Adrenal gland (tissue), 12 donors: ENCODE data around the gene CCDC85C. TPM values are rescaled to one million over a fixed set of nuclear protein-coding genes. Genes with fewer than 3 reads are reported as not detected.
A peak's percentile ranks its signal among the peaks of the same experiment; 100 is the strongest.

Source experiments
- DNase-seq, 7 donors: peaks; one replicate each; pipeline ENCODE4 v3.0.0-alpha.2; 2019 to 2020
- H3K27ac ChIP-seq, 5 donors: fragments of 200-600 bp; sonication (generic) in 4 of 5; 1 replicate in 3 of 5; 2 replicates in 2 of 5; pipeline versions ENCODE4 v1.5.1 to v1.8.0; 2016 to 2020; ENCODE audit warnings: mild to moderate bottlenecking in 1 of 5
- H3K27me3 ChIP-seq: fragments of 200-600 bp; 2 replicates; pipeline ENCODE4 v1.8.0; 2021
- H3K36me3 ChIP-seq, 2 donors: fragments of 200-600 bp; replicated peaks in 1 of 2; 1 replicate in 1 of 2; 2 replicates in 1 of 2; pipeline versions ENCODE4 v1.5.1 to v1.8.0; 2018 to 2022
- H3K4me1 ChIP-seq, 2 donors: fragments of 200-600 bp; replicated peaks in 1 of 2; 1 replicate in 1 of 2; 2 replicates in 1 of 2; pipeline versions ENCODE4 v1.5.1 to v1.8.0; 2018 to 2021
- H3K4me3 ChIP-seq, 4 donors: fragments of 200-600 bp; sonication (generic) in 3 of 4; one replicate each; pipeline ENCODE4 v1.5.1; 2016 to 2018
- H3K9me3 ChIP-seq, 3 donors: fragments of 200-600 bp; sonication (generic) in 1 of 3; replicated peaks in 1 of 3; 1 replicate in 2 of 3; 2 replicates in 1 of 3; pipeline versions ENCODE4 v1.5.1 to v1.8.0; 2016 to 2021
- CTCF ChIP-seq, 6 experiments: fragments of 450-650 bp in 4 of 6; fragments of 200-600 bp in 2 of 6; sonication (generic) in 1 of 6; IDR thresholded peaks; 1 replicate in 5 of 6; 2 replicates in 1 of 6; pipeline versions ENCODE4 v1.5.1 to v1.8.0; 2016 to 2021; ENCODE audit warnings: antibody characterized with exemption in 6 of 6, mild to moderate bottlenecking in 2 of 6, moderate library complexity in 1 of 6
- POLR2A ChIP-seq, 2 donors: fragments of 450-650 bp; IDR thresholded peaks; one replicate each; pipeline ENCODE4 v1.6.1; 2017; ENCODE audit warnings: antibody characterized with exemption in 2 of 2, mild to moderate bottlenecking in 2 of 2, moderate library complexity in 1 of 2
- WGBS, 4 donors: extraction: QIAGEN DNeasy Blood & Tissue Kit in 2 of 4; methylation state at CpG; one replicate each; pipeline versions ENCODE4 v1.1.5 to v1.1.7; 2013 to 2017; 5-methylcytosine and 5-hydroxymethylcytosine counted together
- intact Hi-C, 2 donors: fragments of 100-400 bp; cut with DNase I; formaldehyde crosslinking; loops; one replicate each; pipeline versions ENCODE4 v1.14.1 to v1.15.0; 2022 to 2023
- polyA plus RNA-seq, 3 donors: library from polyadenylated mRNA; stranded (reverse); fragments of 200-250 nt in 2 of 3; fragments of 350-450 nt in 1 of 3; fragmentation: Illumina TruSeq in 1 of 3; extraction: RNeasy Lipid Tissue Mini Kit (QIAGEN cat#74804) in 1 of 3; gene quantifications; one replicate each; pipeline ENCODE4 v1.2.3, GENCODE V29; 2013 to 2014
- total RNA-seq, 9 donors: library from RNA; depleted of rRNA in 4 of 9; stranded (reverse); fragments of >200 nt in 4 of 9; fragments of 120-200 nt in 1 of 9; fragmentation: NEBNext Ultra II Directional in 1 of 9; extraction: Animal tissue kit (Norgen Biotek cat#: 25700) in 1 of 9; gene quantifications; one replicate each; pipeline versions ENCODE4 v1.1.0 to v1.2.4, GENCODE V29; 2013 to 2023
- donor health status: healthy with polysubstance abuse.
- donor health status: Bipolar disorder and iron deficiency.
- donor health status: DM: yes; HTN: yes; CAD: no.
- donor health status: DM: no; HTN: no; CAD: no.
- donor health status: DM: no; HTN: no; CAD: no.
- donor health status: DM: yes; HTN: yes; CAD: no.

The CCDC85C gene
- total and polyA plus RNA-seq, 12 donors: 4.2 to 59.0 (median 37.9) TPM

- peaks cover 3 to 7% of the 10 kb centered on the region in 2 donors for H3K4me1 ChIP-seq
- DNase-seq: peak in 2 of 7 donors; percentile 13 to 49
- TF ChIP-seq POLR2A (IDR thresholded peaks at IDR 0.05) (no peak), CTCF (IDR thresholded peaks at IDR 0.05) (no peak)
- H3K27me3 ChIP-seq: no peaks in the 10 kb centered on the region
- no peak overlapping the region for H3K27ac ChIP-seq
- no peaks in the 10 kb centered on the region for H3K9me3 ChIP-seq
- H3K36me3 ChIP-seq: peaks cover 0 to 25% of the 10 kb centered on the region in 2 donors
- intact Hi-C loops: loop anchor here in 1 of 2 donors (5.0 kb wide), 1 partner anchor 116 kb away; no protein-coding TSS in a partner anchor
- 72 to 81% (median 75%) methylated on average over 14 to 24 of the region's 24 CpGs for WGBS, 4 donors
- no peak overlapping the region for H3K4me3 ChIP-seq
These were observed 87.7 kb downstream of the CCDC85C start for GRCh38 chr14:99516156-99516870.

GRCh38 chr14:99515301-99516155 is 88.5 kb downstream of the CCDC85C start:
- peaks cover 3 to 7% of the 10 kb centered on the region in 2 donors for H3K4me1 ChIP-seq
- no peaks in the 10 kb centered on the region for H3K27me3 ChIP-seq
- no peak overlapping the region for H3K27ac ChIP-seq
- TF ChIP-seq POLR2A (IDR thresholded peaks at IDR 0.05): no peak
- no peak for TF ChIP-seq CTCF (IDR thresholded peaks at IDR 0.05)
- H3K36me3 ChIP-seq: peaks cover 0 to 33% of the 10 kb centered on the region in 2 donors
- intact Hi-C loops: loop anchor here in 1 of 2 donors (5.0 kb wide), 1 partner anchor 117 kb away; no protein-coding TSS in a partner anchor
- no peaks in the 10 kb centered on the region for H3K9me3 ChIP-seq
- WGBS, 4 donors: 82 to 100% (median 89%) methylated on average over 2 to 27 of the region's 27 CpGs
- peak in 3 of 7 donors; percentile 6 to 50 (median 13) for DNase-seq
- no peak overlapping the region for H3K4me3 ChIP-seq

DNA sequence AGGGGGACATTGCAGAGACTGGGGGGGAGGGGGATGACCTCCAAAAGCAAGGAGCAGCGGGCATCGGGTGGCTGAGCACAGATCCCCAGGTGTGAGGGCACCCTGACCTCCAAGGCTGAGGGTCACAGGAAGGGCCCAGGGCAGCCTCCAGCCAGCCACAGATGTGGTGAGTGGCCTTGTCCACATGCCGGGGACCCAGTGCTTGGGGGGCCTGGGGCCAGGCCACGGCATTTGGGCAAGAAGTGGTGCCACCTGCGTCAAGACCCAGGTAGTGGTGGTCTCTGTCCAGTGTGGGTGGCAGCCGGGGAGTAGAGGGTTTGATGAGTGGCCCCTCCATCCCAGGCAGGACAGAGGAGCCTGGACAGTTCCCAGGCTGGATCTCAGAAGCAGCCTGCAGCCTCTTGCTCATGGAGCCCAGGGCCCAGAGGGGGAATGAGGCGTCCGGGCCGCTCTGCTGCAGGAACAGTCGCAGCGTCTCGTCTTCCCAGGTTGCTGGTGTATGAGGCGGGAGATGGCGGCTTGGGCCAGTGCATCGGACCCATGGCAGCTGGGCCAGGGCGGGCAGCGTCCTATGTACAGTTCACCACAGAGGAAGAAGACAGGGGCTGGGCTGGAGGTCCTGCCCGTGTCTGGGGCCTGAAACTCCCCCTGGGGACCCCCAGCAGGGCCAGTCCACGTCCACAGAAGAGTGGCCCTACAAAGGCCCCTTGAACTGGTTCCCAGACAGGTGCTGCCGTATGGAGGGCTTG is 89.3 kb downstream of the CCDC85C start:
- Histone ChIP-seq H3K9me3 (no peaks in the 10 kb centered on the region), H3K27me3 (no peaks in the 10 kb centered on the region), H3K4me1 (peaks cover 3 to 7% of the 10 kb centered on the region in 2 donors), H3K27ac (no peak overlapping the region), H3K36me3 (peaks cover 0 to 37% of the 10 kb centered on the region in 2 donors), H3K4me3 (no peak overlapping the region)
- no peak for TF ChIP-seq CTCF (IDR thresholded peaks at IDR 0.05)
- no peak for TF ChIP-seq POLR2A (IDR thresholded peaks at IDR 0.05)
- peak in 1 of 7 donors; percentile 50 for DNase-seq
- WGBS, 4 donors: 85 to 90% (median 88%) methylated on average over 12 to 20 of the region's 20 CpGs
- intact Hi-C loops: loop anchor here in 1 of 2 donors (5.0 kb wide), 1 partner anchor 118 kb away; no protein-coding TSS in a partner anchor
